Coronary artery (tissue), 2 donors: ENCODE data around the gene CLDN8.

Source experiments
- DNase-seq: peaks from one replicate; pipeline ENCODE4 v3.0.0-alpha.2; 2017; ENCODE audit warnings: low spot score
- H3K27ac ChIP-seq, 2 donors: fragments of 200-600 bp; sonication (generic); one replicate each; pipeline ENCODE4 v1.5.1; 2016 to 2019
- H3K4me3 ChIP-seq: fragments of 200-600 bp; sonication (generic); 2 replicates; pipeline ENCODE4 v1.5.1; 2016; ENCODE audit warnings: mild to moderate bottlenecking, moderate library complexity
- TF ChIP-seq, protein P1 (sequence below): fragments of 200-600 bp; sonication (generic); IDR thresholded peaks from one replicate; pipeline ENCODE4 v1.5.1; 2019; ENCODE audit warnings: antibody characterized with exemption

CLDN8 gene

DNA sequence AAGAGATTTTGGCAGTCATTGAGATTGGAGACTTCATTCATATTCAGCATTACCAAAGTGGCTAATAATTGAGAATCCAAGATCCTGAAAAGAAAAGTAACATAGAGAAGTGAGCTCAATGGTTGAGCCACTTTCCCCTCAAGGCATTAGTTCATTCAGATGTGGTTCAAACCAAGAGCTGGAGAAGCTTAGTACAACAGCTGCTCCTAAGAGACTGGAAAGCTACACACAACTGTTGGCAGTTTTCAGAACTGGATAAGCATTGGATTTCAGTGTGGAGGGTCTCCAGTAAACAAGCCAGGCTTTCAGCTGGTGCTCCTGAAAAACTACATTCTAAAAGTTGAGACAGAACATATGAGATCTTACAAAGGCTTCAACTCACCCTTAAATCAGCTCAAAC, 29.2 kb upstream of the CLDN8 start:
- no peak overlapping the region for H3K27ac ChIP-seq
- H3K4me3 ChIP-seq: no peak overlapping the region
- no peak for DNase-seq
- TF ChIP-seq, protein P1, sequence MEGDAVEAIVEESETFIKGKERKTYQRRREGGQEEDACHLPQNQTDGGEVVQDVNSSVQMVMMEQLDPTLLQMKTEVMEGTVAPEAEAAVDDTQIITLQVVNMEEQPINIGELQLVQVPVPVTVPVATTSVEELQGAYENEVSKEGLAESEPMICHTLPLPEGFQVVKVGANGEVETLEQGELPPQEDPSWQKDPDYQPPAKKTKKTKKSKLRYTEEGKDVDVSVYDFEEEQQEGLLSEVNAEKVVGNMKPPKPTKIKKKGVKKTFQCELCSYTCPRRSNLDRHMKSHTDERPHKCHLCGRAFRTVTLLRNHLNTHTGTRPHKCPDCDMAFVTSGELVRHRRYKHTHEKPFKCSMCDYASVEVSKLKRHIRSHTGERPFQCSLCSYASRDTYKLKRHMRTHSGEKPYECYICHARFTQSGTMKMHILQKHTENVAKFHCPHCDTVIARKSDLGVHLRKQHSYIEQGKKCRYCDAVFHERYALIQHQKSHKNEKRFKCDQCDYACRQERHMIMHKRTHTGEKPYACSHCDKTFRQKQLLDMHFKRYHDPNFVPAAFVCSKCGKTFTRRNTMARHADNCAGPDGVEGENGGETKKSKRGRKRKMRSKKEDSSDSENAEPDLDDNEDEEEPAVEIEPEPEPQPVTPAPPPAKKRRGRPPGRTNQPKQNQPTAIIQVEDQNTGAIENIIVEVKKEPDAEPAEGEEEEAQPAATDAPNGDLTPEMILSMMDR: no peak

DNA sequence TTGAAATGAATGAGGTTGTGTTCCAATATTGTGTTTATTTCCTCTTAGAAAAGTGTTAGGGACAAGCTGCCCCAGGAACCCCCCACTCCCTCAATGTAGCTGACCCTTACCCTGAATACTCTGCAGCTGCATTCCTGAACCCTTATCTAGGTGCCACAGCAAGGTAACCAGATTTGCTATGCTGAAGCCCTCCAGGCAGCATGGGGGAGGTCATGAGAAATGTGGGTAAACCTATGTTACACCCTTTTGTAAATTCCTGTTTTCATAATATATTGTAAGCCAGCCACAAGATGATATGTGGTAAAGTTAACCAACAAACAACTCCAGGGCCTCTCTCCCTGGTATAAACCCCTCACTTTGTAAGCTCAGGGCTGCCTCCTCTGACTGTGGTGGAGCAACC, 27.8 kb upstream of the CLDN8 start:
- TF ChIP-seq, protein P1: no peak

DNA sequence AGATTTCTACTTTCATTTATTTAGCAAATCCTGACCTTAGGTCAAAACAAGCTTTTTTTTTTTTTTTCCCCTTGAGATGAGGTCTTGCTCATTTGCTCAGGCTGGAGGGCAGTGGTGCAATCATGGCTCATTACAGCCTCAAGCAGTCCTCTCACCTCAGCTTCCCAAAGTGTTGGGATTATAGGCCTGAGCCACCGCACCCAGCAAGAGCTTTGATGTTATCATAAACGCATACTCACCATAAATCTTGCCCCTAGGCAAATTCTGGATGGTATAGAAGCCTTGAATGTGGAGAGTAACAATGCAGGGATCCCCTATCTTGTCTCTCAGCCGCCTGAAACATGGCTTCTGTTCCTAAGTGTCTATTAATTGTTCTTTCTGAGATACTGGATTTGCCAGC, 24.8 kb upstream of the CLDN8 start:
- TF ChIP-seq, protein P1: no peak
- H3K4me3 ChIP-seq: no peak overlapping the region
- DNase-seq: no peak

More for the DNA sequence above, 27.8 kb upstream of the CLDN8 start:
- no peak overlapping the region for H3K4me3 ChIP-seq
- no peak for DNase-seq
- H3K27ac ChIP-seq: no peak overlapping the region

DNA sequence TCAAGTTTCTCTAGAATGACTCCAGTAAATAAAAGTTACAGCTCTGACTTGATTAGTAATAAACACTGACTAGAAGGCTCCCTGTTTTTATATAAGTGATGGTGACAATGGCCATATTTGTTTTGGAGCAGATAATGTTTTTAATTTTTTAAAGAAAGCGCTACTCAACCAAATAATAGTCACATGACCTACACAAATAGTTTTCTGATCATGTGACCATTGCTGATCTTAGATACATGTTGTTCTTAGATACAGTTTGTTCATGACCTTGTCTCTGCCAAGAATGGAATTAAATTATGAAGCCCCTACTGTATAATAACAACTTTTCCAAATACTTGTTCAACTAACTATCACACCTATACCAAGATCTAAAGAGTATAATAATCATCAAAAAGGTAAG, 22.3 kb upstream of the CLDN8 start:
- Histone ChIP-seq H3K27ac (no peak overlapping the region), H3K4me3 (no peak overlapping the region)
- TF ChIP-seq, protein P1: no peak
- no peak for DNase-seq

More for the DNA sequence above, 24.8 kb upstream of the CLDN8 start:
- no peak overlapping the region for H3K27ac ChIP-seq

DNA sequence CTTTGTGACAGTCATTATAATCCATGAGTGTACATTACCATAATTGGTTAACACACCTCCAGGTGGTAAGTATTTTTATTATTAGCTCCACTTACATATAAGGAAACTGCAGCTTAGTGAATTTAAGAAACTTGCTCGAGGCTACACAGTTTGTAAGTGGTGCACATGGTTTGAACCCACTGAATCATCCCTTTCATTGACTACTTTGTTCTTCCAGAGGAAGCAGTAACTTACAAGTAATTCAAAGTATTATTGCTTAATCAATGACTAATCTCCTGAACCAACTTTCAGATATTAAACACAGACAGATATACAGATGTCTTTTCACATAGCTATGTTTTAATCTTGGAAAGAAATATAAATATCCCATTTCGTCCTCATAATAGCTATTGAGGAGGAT, 18.7 kb upstream of the CLDN8 start:
- Histone ChIP-seq H3K4me3 (no peak overlapping the region), H3K27ac (no peak overlapping the region)
- no peak for DNase-seq
- TF ChIP-seq, protein P1: no peak

DNA sequence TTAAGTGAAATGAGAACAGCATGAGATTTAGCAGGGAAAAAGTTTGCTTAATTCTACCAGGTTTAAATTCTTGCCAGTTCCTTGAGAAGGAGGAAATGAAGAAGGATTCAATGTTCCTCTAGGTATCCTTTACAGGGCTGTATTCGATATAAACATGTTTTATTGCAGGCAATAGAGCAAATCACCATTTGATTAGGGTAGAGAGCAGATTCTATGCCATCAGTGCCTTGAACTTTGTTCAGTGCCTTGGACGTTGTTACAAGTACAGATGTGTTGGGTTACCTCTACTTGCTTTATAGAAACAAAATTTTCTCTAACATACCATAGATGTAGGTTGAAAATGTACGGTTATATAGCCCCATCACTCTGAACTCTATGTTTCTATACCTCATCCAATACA, 18.2 kb upstream of the CLDN8 start:
- Histone ChIP-seq H3K4me3 (no peak overlapping the region), H3K27ac (no peak overlapping the region)
- DNase-seq: no peak
- TF ChIP-seq, protein P1: no peak

DNA sequence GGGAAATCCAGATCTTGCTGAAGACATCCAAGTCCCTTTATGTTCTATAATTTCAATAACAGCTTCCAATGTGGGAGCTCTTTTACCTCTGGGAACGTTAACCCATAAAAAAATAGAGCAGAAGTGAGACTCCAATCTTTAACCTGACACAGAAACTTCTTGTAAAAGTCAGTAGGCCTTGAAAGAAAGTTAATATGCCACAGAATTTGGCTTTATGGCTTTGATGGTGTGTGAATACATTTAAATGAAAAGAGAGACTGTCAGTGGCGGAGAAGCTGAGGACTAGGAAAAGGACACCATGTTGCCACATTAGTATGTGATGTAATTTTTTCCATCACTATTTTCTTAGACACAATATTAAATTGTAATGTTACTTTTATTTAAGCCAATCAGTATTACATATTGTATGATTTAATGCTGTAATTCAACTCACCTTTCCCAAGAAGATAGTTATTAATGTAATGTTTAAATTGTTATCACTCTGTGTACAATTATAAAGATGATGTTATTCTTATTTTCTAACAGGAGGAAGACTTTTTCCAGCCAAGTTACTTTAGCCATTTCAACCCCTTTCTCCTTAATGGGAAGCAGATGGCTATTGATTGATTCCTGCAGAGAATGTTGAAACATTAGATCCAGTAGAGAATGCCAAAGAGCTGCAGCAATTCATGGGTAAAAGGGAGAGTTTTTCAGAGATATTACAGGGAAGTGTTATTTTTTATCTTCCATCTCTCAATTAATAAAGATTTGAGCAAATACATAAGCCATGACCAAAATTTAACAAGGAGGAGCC, 17.5 kb upstream of the CLDN8 start:
- Histone ChIP-seq H3K4me3 (no peak overlapping the region), H3K27ac (no peak overlapping the region)
- TF ChIP-seq, protein P1: no peak
- DNase-seq: no peak
